Body of pancreas (tissue), 4 donors: ENCODE data around the gene EMD. TPM values are rescaled to one million over a fixed set of nuclear protein-coding genes. Genes with fewer than 3 reads are reported as not detected.
A peak's percentile ranks its signal among the peaks of the same experiment; 100 is the strongest.

Experiments
- ATAC-seq: fragments of 150-250 bp; one replicate; pipeline ENCODE4 v1.9.1; 2016
- DNase-seq, 4 donors: peaks; one replicate each; pipeline ENCODE4 v3.0.0-alpha.2; 2019
- H3K27ac ChIP-seq, 4 donors: fragments of 200-600 bp; sonication (generic); 1 replicate in 3 of 4; 2 replicates in 1 of 4; pipeline versions ENCODE4 v1.5.1 to v1.6.1; 2016 to 2019; ENCODE audit warnings: mild to moderate bottlenecking in 1 of 4, mixed read lengths in 1 of 4, moderate library complexity in 1 of 4
- H3K27me3 ChIP-seq, 2 donors: fragments of 200-600 bp; sonication (generic); one replicate each; pipeline ENCODE4 v1.6.0; 2016; ENCODE audit warnings: mild to moderate bottlenecking in 1 of 2
- H3K36me3 ChIP-seq, 2 donors: fragments of 200-600 bp; sonication (generic); replicated peaks in 1 of 2; 2 replicates each; pipeline ENCODE4 v1.5.1; 2016; ENCODE audit warnings: low read depth in 2 of 2; ENCODE audit not compliant: insufficient read depth in 1 of 2
- H3K4me1 ChIP-seq: fragments of 200-600 bp; sonication (generic); one replicate; pipeline ENCODE4 v1.6.0; 2016
- H3K4me3 ChIP-seq, 2 donors: fragments of 200-600 bp; sonication (generic); 1 replicate in 1 of 2; 2 replicates in 1 of 2; pipeline ENCODE4 v1.5.1; 2016 to 2019
- H3K9me3 ChIP-seq, 3 donors: fragments of 200-600 bp; sonication (generic); 1 replicate in 2 of 3; 2 replicates in 1 of 3; pipeline ENCODE4 v1.5.1; 2016
- POLR2A ChIP-seq, 3 donors: fragments of 450-650 bp; IDR thresholded peaks; one replicate each; pipeline ENCODE4 v1.6.1; 2016; ENCODE audit warnings: antibody characterized with exemption in 3 of 3, mild to moderate bottlenecking in 2 of 3
- WGBS, 2 donors: methylation state at CpG; one replicate each; pipeline ENCODE4 v1.1.5; 2017; 5-methylcytosine and 5-hydroxymethylcytosine counted together
- intact Hi-C: fragments of 100-400 bp; cut with DNase I; formaldehyde crosslinking; loops from one replicate; pipeline ENCODE4 v1.15.1; 2023
- total RNA-seq, 2 donors: library from RNA; depleted of rRNA; stranded (reverse); fragments of >200 nt; gene quantifications; one replicate each; pipeline ENCODE4 v1.1.0, GENCODE V29; 2016
- TF ChIP-seq, protein P1 (sequence below), 7 experiments: fragments of 450-650 bp in 4 of 7; fragments of 200-600 bp in 3 of 7; sonication (generic) in 3 of 7; IDR thresholded peaks; one replicate each; pipeline ENCODE4 v1.5.1; 2016 to 2019; ENCODE audit warnings: antibody characterized with exemption in 7 of 7

EMD gene
- total RNA-seq, 2 donors from 2014 or later = 23.6 to 28.3 TPM

DNA sequence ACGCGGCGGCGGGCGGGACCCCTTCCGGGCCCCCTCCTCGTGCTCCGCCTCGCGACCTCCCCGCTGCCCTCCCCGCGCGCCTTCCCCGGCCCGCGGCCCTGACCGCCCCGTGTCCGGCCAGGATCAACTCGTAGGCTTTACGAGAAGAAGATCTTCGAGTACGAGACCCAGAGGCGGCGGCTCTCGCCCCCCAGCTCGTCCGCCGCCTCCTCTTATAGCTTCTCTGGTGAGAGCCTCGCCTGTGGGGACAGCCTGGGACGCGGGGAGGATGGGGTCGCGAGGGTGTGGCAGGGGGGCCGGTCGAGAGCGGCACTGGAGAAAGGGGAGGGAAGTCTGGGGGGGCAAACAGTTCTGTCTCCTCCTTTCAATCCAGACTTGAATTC, 465 bp downstream of the EMD start:
- Histone ChIP-seq H3K4me1 (peaks cover 25% of the 10 kb centered on the region), H3K27me3 (no peaks in the 10 kb centered on the region), H3K9me3 (no peaks in the 10 kb centered on the region), H3K27ac (peak overlapping the region; percentile 89 to 96 (median 94)), H3K4me3 (peak overlapping the region; percentile 48 to 86), H3K36me3 (no peaks in the 10 kb centered on the region)
- WGBS, 2 donors = 0% methylated on average over 7 of the region's 38 CpGs; no CpG with 5 or more reads in 1 of the 2 donors
- intact Hi-C loops = no loop called here
- no peak for TF ChIP-seq POLR2A (IDR thresholded peaks at IDR 0.05)
- TF ChIP-seq, protein P1, sequence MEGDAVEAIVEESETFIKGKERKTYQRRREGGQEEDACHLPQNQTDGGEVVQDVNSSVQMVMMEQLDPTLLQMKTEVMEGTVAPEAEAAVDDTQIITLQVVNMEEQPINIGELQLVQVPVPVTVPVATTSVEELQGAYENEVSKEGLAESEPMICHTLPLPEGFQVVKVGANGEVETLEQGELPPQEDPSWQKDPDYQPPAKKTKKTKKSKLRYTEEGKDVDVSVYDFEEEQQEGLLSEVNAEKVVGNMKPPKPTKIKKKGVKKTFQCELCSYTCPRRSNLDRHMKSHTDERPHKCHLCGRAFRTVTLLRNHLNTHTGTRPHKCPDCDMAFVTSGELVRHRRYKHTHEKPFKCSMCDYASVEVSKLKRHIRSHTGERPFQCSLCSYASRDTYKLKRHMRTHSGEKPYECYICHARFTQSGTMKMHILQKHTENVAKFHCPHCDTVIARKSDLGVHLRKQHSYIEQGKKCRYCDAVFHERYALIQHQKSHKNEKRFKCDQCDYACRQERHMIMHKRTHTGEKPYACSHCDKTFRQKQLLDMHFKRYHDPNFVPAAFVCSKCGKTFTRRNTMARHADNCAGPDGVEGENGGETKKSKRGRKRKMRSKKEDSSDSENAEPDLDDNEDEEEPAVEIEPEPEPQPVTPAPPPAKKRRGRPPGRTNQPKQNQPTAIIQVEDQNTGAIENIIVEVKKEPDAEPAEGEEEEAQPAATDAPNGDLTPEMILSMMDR (IDR thresholded peaks at IDR 0.05) = no peak
- ATAC-seq (no peak), DNase-seq (no peak)

DNA sequence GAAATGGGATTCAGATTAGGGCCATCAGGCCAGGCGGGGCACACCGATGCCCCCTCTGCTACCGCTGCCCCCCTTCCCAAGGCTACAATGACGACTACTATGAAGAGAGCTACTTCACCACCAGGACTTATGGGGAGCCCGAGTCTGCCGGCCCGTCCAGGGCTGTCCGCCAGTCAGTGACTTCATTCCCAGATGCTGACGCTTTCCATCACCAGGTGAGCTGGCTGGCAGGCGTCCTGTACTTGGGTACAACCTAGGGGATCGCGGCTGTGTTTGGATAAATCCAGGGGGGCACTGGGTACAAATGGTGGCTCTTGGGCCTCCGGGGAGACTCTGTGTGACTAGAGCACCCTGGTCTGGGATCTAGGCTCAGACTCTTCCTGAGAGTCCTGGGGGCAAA, 1.1 kb downstream of the EMD start:
- ATAC-seq = no peak
- intact Hi-C loops = loop anchor here (5.0 kb wide), 1 partner anchor 48 kb away; no protein-coding TSS in a partner anchor
- Histone ChIP-seq H3K9me3 (no peaks in the 10 kb centered on the region), H3K4me1 (peaks cover 25% of the 10 kb centered on the region), H3K27me3 (no peaks in the 10 kb centered on the region), H3K4me3 (no peak overlapping the region), H3K27ac (peak overlapping the region in 3 of 4 donors; percentile 93 to 96 (median 96)), H3K36me3 (no peaks in the 10 kb centered on the region)
- TF ChIP-seq, protein P1 (IDR thresholded peaks at IDR 0.05) = no peak
- no peak for TF ChIP-seq POLR2A (IDR thresholded peaks at IDR 0.05)
- WGBS, 2 donors = 15% methylated on average over 12 of the region's 13 CpGs; no CpG with 5 or more reads in 1 of the 2 donors
- DNase-seq = peak; percentile 50 to 64 (median 57)

DNA sequence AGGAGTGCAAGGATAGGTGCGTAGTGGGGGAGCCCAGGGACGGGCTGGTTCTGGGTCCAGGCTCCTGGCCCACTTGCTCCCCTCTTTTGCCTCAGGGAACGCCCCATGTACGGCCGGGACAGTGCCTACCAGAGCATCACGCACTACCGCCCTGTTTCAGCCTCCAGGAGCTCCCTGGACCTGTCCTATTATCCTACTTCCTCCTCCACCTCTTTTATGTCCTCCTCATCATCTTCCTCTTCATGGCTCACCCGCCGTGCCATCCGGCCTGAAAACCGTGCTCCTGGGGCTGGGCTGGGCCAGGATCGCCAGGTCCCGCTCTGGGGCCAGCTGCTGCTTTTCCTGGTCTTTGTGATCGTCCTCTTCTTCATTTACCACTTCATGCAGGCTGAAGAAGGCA, 1.7 kb downstream of the EMD start:
- 79 to 84% methylated on average over 10 to 12 of the region's 14 CpGs for WGBS, 2 donors
- Histone ChIP-seq H3K36me3 (no peaks in the 10 kb centered on the region), H3K4me3 (no peak overlapping the region), H3K27me3 (no peaks in the 10 kb centered on the region), H3K27ac (peak overlapping the region in 1 of 4 donors; percentile 96), H3K4me1 (peaks cover 25% of the 10 kb centered on the region), H3K9me3 (no peaks in the 10 kb centered on the region)
- DNase-seq = no peak
- intact Hi-C loops = loop anchor here (5.0 kb wide), 1 partner anchor 48 kb away; no protein-coding TSS in a partner anchor
- no peak for TF ChIP-seq POLR2A (IDR thresholded peaks at IDR 0.05)
- TF ChIP-seq, protein P1 (IDR thresholded peaks at IDR 0.05) = no peak
- ATAC-seq = no peak

DNA sequence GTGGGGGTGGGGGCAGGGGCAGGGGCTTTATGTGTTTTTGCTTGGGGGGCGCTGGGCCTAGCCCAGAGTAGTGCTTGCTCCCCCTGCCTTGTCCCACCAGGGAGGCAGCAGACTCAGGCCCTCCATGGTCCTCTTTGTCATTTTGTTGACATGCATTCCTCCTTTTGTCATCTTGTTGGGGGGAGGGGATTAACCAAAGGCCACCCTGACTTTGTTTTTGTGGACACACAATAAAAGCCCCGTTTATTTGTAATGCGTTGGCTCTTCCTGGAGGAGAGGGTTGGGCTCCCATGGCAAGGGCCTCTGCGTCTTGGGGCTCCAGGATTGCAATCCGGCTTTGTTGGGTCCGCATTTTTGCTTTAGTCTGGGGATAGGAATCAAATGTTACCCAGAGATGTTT, 2.2 kb downstream of the EMD start:
- Histone ChIP-seq H3K4me3 (no peak overlapping the region), H3K4me1 (peaks cover 25% of the 10 kb centered on the region), H3K9me3 (no peaks in the 10 kb centered on the region), H3K36me3 (no peaks in the 10 kb centered on the region), H3K27ac (no peak overlapping the region), H3K27me3 (no peaks in the 10 kb centered on the region)
- TF ChIP-seq, protein P1 (IDR thresholded peaks at IDR 0.05) = no peak
- no peak for TF ChIP-seq POLR2A (IDR thresholded peaks at IDR 0.05)
- intact Hi-C loops = loop anchor here (5.0 kb wide), 1 partner anchor 49 kb away; no protein-coding TSS in a partner anchor
- no peak for DNase-seq
- no peak for ATAC-seq
- WGBS, 2 donors = 60 to 100% methylated on average over 3 to 5 of the region's 6 CpGs

DNA sequence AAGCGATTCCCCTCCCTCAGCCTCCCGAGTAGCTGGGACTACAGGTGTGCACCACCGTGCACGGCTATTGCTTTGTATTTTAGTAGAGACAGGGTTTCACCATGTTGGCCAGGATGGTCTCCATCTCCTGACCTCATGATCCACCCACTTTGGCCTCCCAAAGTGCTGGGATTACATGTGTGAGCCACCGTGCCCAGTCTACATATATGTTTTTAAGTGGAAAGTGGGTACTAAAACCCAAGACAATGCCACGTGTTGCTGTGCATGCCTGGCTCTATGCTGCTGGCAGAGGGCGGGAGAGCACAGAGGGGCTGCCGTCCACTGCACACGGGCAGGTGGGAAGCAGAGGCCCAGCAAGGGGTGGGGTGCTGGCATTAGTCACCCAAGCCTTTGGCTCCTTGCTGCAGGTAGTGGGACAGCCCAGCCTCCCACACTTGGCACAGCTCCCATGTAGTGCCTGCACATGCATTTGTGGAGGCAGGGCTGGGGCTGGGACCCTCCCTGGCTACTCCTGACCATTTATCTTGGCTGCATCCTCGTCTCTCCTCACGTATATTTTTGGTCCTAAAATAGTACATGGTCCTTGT, 3.5 kb downstream of the EMD start:
- TF ChIP-seq POLR2A (IDR thresholded peaks at IDR 0.05) = no peak
- TF ChIP-seq, protein P1 (IDR thresholded peaks at IDR 0.05) = no peak
- 69 to 78% methylated on average over 9 of the region's 11 CpGs for whole genome bisulfite sequencing, 2 donors
- Histone ChIP-seq H3K27me3 (no peaks in the 10 kb centered on the region), H3K36me3 (no peaks in the 10 kb centered on the region), H3K4me1 (peaks cover 25% of the 10 kb centered on the region), H3K27ac (no peak overlapping the region), H3K9me3 (no peaks in the 10 kb centered on the region), H3K4me3 (no peak overlapping the region)
- no peak for DNase-seq
- ATAC-seq = no peak
- intact Hi-C loops = loop anchor here (5.0 kb wide), 1 partner anchor 50 kb away; no protein-coding TSS in a partner anchor
